G401.6 (cell line): Measurements from ENCODE around the gene ZNF385C.

ENCODE experiments used
- FAIRE-seq: peaks from 2 replicates; lab custom pipeline; 2012; peaks lifted over from hg19 to GRCh38; lab: Jason Lieb, UNC

ZNF385C gene

DNA sequence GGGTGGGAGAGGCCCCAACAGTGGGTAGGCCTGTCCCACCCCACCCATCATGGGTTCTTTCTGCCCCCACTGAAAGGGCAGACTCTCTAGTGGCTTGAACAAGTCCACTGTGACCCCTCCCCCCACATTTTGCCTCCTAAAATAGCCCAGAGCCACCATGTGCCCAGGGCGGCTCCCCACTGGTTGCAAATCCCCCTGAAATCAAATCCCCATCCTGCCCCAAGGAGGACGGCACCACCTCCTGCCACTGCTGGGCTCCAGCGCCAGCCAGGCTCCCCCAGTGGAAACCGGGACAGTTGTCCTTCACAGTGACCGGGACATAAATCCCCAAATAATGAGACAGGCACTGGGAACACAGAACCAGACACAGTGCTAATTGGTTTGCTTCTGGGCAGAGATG, 20.5 kb downstream of the ZNF385C start:
- no peak for FAIRE-seq

DNA sequence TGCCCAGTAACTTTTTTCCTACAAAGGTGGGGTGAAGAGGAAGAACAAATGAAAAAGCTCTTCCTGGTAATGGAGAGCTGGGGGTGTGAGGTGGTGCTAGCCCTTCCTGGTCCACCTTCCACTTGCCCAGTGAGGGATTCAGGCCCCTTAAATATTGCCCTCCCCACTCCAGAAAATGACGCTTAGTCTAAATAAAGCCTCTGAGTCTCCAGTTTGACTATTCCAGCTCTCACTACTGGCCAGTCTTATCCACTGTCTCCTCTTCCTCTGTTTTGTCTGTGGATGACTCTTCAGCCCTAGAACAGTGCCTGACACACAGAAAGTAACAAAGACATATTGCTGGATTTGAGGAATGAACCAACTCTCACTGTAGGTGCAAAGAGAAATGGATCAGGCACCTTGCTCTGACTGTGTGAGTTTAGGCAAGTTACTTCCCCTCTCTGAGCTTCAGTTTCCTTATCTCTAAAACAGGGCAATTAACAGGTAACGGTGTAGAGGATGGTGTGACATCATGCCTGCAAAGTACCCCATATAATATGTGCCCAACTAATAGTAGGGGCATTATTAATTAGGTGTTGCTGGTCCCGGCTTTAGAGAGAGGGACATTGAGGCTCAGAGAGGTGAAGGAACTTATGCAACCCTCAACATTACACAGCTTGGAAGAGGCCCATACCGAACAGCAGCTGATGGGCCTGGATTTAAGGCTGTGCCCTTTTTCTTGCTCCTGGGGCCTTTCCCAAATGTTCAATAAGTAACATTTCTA, 21.3 kb downstream of the ZNF385C start:
- no peak for FAIRE-seq

DNA sequence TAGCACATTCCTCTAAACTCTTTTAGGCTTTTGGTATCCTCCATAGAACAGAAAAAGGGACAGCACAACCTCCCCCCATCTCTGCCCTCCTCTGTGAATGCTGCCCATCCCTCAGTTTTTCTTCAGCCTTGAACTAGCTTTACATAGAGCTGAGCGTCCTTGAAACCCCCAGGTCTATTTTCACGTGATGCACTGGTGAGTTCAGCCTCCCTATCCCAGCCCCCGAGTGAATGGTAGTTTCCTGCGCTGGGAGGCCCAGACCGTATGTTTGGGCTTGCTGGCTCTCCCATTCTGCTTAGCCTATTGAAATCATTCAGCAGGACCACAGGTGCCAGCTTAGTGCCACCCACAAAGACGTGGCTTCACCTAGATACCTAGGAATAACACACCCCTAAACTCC, 22.5 kb downstream of the ZNF385C start:
- FAIRE-seq: no peak

DNA sequence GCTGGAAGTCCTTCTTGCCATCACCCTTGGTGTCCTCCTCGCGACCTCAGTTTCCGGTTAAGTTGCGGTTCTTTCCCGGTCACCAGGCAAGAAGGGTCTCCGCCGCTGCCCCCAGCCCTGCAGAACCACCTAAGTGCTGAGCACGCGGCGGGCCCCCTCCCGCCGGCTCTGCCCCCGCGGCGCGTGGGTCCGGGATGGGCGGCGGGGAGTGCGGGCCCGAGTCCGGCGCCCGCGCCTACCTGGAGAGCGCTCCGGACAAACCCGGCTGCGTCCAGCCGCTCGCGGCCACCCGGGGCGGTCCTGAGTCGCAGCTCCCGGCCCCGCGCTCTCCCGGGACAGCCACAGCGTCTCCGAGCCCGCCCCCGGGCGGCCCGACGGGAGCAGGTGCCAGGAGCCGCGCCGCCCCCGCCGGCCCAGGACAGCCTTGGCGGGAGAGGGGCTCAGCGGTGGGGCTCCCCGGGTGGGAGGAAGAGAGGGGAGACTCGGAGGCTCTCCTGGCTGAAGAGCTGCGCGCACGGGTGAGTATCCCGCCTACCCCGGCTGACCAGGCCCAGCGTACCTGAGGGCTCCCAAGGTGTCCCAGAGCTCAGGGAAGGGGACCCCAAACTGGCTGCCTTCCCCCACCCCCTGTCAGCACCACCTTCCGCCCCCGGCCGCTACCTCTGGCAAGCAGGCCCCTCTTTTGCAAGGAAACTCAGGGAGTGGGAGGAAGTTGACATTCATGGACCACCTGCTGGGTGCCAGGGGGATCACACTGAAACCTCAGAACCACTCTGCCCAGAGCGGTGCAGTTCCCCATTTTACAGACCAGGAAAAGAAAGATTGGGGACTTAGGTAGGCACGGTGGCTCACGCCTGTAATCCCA, 25.7 kb downstream of the ZNF385C start:
- no peak for FAIRE-seq

DNA sequence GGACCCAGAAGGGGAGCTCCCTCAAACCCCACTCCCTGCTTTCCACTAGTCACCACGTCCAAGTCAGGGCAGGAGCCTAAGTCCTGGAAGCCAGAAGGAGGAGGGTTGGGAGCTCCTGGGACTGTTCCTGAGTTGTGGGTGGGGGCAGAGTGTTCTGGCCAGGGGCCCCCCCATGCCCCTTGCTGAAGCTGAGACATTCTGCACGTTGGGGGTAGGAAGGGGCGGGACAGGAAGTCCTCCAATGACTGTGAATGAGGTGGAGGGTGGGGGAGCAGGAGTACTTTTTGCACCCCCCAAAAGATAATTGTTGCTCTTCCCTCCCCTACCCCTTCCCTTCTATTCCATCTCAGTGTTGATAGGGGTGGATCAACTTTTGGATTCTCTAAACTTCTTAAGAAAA, 26.5 kb downstream of the ZNF385C start:
- FAIRE-seq: no peak

DNA sequence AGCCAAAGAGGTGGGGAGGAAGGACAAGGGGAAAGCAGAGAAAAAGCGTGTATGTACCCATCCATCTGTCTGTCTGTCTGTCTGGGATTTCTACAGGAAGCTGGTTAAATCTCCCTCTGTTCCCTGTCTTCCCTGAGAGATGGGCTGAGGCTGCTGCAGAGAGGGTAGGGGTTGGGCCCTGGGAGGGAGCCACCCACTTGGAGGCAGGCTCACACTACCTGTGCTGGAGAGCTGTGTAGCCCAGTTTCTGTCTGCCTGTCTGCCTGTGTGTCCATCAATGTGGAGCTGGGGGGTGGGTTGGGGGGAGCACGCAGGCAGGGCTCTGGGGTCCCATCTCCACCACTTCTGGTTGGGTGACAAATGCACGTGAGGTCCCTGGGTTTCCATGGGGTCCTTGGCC, 29.3 kb downstream of the ZNF385C start:
- no peak for FAIRE-seq

DNA sequence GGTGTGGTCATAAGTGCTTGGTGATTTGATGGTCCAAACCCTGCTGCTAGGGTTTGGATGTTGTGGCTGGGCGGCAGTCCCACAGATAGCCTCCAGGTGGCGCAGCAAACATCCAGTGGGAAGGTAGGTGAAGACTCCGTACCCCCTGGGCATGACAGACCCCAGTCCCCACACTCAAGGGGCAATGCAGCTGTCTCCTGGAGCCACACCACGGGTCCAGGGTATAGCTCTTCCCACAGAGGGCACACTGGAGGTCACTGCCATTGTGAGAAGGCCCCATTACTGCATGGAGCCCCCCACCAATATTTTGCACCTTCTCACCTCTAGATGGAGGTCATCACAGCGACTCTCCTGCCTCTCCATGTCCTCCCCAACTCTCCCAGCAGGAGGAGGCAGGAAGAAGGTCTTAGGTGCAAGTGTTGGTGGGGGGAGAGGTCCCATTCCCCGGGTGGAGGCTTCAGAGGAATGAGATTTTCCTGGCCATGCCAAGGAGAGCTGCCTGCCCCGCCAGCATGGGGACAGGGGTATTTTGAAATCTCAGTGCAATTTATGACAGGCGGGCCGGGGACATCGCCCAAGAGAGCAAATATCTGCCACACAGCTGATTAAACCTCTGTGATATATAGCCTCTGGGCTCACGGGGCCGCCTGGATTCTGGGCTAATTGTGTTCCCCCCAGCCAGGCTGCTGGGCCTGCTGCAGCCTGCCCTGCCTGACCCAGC, 30.7 kb downstream of the ZNF385C start:
- FAIRE-seq: peak; percentile 50

DNA sequence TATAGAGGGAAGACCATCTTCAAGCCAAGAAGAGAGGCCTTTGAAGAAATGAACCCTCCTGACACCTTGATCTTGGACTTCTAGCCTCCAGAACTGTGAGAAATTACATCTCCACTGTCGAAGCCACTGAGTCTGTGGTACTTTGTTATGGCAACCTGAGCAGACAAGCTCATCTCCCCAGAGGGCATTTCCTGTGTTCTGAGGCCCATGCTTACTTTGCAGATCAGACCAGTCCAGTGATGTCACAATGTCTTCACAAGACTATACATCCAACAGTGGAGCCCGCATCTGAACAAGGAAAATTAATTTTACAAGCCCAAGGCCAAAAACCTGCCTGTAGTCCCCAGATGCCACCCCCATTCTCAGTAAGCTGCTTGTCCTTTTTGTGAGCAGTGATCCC, 33.1 kb downstream of the ZNF385C start:
- FAIRE-seq: no peak

DNA sequence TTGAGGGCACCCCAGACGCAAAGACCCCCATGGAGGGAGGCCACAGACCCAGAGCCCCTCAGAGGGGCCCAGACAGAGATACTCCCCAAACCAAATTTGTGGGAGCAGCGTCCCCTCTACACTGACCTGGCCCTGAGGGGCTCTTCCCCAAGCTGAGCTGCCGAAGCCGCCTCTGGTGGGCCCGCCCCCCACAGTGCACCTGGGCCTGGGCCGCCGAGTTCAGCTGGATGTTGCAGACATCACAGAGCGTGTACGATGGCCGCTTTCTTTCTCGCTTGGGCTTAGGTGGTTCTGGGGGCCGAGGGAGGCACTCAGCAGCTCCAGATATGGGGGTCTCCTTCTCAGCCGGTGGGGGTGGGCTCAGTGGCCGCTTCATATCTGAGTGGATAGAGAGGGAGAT, 35.6 kb downstream of the ZNF385C start:
- no peak for FAIRE-seq

DNA sequence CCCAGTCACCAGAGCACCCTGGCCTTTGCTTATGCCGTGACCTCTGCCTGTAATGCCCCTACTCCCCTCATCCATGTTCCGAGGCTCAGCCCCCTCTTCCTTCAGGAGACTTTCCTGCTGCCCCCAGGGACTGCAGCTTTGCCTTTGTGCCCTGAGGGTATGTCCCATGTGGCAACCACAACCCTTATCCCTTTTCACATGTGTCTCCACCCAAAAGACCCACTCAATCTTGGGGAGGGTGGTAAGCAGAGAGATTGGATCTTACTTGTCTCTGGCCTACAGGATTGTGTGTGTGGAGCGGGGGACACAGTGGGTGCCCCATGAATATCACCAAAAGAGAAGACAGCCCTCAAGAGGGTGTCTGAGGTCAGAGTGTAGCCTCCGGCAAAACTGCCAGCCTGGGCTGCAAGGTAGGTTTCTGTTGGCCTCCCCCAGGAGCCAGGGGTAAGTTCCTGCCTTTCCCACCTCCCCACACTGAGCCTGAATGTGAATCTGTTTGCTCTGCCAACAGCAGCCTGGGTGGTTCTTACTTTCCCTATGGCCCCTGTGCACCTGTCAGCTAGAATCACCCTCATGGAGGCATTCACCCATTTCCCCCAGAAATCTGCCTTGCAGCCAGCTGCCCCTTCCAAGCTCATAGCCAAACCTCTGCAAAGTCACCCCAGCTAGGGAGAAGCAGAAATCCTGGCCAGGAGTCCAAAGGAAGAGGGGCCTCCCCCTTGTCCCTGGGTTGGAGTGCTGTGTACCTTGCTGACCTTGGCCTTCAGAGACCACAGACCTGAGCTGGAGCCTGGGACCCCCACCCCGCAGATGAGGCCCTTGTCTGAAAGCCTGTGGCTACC, 36.4 kb downstream of the ZNF385C start:
- no peak for FAIRE-seq

DNA sequence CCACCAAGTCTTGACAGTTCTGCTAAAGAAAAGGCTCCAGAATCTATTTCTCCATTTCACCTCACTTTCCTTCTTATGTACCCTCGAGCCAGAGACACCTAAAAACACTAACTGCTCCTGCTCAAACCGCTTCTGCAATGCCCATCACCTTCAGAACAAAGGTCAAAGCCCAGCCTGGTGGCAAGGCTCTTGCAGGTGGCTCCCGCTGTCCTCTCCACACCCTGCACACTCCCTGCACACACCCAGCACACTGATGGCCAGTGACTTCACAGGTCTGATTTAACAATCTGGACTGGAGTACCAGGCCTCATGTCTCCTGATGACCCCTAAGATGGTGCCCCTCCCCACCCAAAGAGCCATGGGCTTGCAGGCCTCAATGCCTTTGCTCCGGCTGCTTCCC, 38.0 kb downstream of the ZNF385C start:
- no peak for FAIRE-seq

DNA sequence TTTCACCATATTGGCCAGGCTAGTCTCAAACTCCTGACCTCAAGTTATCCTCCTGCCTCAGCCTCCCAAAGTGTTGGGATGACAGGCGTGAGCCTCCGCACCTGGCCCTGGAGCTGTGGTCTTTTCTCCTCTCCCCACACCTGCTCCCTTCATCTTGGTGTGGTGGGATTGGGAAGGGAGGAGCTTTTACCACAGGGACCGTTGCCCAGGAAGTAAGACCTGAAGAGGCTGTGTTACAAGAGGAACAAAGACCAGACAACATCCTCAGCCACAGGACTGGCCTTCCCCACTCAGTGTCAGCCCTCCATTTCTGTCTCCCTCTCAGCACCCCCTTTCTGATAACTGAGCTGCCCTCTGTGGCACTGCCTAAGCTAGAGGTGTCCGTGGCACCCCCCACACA, 38.5 kb downstream of the ZNF385C start:
- no peak for FAIRE-seq

DNA sequence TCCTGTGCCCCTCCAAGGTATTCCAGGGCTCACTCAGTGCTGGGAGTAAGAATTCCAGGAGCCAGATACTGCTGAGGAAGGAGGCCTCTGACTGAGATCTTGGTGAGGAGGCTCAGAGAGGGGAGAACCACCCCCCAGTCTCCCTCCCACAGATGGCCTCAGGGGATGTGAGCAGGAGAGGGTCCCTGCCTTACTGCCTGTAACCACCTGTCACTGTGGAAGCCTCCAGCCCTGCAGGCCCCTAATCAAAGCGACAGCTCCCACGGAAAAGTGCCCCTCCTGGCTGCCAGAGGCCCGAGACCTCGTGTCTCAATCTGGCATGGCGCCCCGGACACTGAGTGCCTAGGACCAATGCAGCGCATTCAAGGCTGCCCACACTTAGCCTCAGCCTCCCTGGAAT, 40.2 kb downstream of the ZNF385C start:
- FAIRE-seq: no peak

DNA sequence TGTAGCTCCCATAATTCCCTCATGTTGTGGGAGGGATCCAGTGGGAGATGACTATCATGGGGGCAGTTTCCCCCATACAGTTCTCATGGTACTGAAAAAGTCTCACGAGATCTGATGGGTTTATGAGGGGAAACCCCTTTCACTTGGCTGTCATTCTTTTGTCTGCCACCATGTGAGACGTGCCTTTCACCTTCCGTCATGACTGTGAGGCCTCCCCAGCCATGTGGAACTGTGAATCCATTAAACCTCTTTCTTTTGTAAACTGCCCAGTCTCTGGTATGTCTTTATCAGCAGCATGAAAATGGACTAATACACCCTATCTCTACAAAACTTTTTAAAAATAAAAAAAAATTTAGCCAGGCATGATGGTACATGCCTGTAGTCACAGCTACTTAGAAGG, 41.6 kb downstream of the ZNF385C start:
- FAIRE-seq: no peak

DNA sequence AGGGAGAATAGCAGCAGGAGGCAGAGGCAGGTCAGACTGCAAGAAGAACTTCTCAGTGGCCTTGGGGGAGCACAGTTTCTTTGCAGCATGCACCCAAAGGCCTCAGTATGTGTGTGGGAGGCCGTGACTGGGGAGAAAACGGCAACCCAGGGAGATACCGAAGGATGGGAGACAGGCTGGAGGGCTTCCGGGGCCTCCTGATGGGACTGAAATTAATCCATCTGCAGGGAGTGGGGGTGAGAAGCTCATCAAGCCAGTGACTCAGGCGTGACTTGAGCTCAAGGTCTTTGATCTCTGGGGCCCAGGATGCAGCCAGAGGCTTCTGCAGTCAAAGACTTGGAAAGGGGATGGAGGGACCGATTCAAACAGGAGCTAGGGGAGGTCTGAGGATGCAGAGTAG, 42.8 kb downstream of the ZNF385C start:
- FAIRE-seq: no peak

DNA sequence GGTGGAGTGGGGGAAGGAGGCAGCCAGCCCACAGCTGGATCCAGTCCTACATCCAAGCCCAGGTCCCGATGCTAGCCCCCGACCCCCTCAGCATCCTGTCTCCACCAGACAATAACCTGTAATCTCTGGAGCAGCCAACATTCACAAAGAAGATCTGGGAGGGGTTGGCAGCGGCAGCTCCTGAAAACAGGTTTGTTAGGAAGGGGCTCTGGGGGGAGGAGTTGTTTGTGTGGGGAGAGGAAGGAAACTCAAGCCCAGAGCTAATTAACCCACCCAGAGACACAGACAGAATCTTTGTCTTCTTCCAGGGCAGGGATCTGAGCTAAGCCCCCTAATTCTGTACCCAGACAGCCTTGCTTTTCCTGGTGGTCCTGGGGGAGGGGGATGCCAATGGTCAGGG, 43.2 kb downstream of the ZNF385C start:
- no peak for FAIRE-seq

DNA sequence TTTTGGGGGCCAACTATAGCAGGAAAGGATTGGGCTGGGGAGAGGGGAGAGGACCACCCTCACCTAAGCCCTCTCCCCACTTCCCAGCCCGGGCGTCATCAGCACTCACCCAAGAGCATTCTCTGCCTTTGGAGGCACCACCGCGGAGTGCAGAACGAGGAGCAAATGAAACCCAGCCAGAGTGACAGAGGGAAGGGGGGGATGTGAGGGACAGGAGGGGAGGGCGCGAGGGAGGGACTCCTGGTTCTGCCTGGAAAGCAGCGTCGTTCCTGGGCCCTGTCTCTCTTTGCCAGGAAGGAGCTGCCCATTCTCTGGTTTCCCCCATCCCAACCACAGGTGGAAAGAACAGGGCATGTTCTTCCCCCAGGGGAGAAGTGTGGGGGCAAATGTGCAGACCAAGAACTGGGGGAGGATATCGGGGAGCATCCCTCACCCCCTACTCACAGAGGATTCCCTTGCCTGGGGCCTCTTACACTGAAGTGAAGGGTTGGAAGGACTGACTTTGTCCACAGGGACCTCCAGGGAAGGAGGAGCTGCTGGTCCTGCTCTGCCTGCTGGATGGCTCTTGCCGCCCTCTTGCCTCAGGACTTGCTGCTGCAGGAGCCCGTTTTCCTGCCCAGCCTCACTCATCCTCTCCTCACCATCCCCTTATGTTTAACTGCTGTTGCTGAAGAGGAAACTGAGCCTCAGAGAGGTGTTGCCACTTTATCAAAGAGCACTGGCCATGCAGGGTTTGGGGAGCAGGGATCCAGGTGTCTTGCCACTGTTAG, 44.4 kb downstream of the ZNF385C start:
- no peak for FAIRE-seq

DNA sequence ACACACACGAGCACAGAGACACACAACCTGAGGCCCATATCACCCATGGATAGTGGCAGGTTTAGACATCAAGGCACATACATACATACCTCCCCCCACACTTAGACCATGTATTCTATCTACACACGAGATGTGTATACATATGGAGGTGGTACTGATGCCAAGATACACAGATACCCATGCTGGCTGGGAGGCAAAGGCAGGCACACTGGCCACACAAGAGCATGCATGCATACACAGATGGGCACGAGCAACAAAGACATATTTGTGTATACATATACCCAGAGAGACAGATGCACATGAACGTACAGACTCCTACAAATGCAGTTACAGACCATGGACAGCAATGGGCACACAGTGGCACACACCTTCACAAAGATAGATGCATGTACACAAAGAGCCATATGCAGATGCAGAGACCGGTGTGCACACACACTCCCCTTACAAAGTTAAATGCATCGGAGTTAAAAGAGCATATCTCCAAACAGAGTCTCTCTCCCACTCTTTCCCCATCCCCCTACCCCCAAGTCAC, 45.9 kb downstream of the ZNF385C start:
- no peak for FAIRE-seq

DNA sequence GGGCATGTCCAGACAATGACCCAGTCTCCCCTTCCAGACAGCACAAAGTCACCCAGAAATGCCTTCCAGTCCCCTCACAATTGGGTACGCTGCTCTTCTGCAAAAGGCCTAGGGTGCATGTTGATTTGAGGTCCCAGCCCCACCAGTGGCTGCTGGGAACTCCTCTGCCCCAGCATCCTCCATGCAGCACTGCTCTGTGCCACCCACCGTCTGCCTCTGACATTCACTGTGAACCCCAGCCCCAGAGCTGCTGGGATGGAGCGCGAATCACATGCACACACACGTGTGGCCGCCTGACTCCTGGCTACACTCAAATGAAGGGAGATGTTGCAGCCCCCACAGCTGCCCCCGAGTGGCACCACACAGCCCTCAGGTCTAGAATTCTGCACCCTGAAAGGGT, 46.6 kb downstream of the ZNF385C start:
- no peak for FAIRE-seq

DNA sequence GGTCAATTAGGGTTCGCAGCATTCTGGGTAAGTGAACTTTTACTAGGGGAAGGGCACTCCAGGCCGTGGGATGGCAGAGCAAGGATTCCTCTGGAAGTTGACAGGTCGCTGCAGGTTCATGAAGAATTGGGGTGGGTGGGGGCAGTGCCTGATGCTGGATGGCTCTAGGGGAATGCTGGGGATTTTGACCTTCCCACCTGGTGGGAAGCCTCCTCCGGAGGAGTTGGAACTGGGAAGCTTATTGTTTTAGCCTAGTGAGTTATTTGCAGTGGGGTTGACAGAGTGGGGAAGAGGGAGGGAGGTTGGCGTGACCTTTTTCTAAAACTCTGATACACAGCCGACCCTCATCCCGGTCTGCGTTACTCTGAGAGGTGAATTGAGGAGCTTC, 47.3 kb downstream of the ZNF385C start:
- no peak for FAIRE-seq

DNA sequence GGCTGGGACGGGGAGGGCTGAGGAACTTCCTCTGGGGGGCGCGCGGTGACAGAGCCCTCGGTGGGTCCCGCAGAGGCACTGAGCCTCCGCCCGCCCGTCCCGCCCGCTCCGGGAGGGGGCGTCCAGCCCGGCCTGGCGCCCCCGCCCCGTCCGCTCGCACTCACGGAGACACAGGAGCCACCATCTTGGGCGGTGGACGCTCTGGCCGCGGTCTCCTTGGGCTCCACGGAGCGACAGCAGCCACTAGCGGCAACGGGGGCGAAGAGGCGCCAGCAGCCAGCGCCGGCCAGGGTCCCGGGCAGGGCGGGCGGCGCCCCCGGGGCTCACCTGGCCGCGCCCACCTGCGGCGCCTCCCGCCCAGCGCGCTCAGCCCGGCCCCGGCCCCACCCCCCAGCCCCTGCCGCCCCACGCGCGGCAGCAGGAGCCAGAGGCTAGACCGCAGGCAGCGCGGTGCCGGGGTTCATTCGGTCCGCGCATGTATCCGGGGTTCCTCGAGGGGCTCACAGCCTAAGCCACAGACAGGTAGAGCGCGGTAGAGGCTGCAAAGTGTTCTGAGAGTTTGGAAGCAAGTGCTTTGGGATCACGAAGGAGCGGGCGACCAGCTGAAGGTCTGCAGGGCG, 47.8 kb downstream of the ZNF385C start, which contains the start of gene C17orf113:
Gene C17orf113, minus strand, starts transcription at position 209 of the 620 bp plus-strand sequence. CDS start 7,225 bp downstream, outside the sequence.
- no peak for FAIRE-seq
